Parathyroid adenoma (tissue), 2 donors: ENCODE measurements around the gene PAIP2.

Experiments
- H2AFZ ChIP-seq: fragments of 300-600 bp; sonication (generic); one replicate; pipeline ENCODE4 v1.7.0; 2017; ENCODE audit warnings: antibody characterized with exemption, mild to moderate bottlenecking
- H3K27ac ChIP-seq: fragments of 300-600 bp; sonication (generic); one replicate; pipeline ENCODE4 v1.7.0; 2017
- H3K27me3 ChIP-seq: fragments of 300-600 bp; sonication (generic); one replicate; pipeline ENCODE4 v1.7.0; 2017; ENCODE audit warnings: low read length; ENCODE audit not compliant: control insufficient read depth, insufficient read depth
- H3K36me3 ChIP-seq: fragments of 300-600 bp; sonication (generic); one replicate; pipeline ENCODE4 v1.7.0; 2017; ENCODE audit warnings: low read length; ENCODE audit not compliant: control insufficient read depth, insufficient read depth
- H3K4me1 ChIP-seq: fragments of 300-600 bp; sonication (generic); one replicate; pipeline ENCODE4 v1.7.0; 2017; ENCODE audit warnings: control low read depth
- H3K4me2 ChIP-seq: fragments of 300-600 bp; sonication (generic); one replicate; pipeline ENCODE4 v1.7.0; 2017; ENCODE audit warnings: low read length
- H3K4me3 ChIP-seq: fragments of 300-600 bp; sonication (generic); one replicate; pipeline ENCODE4 v1.7.0; 2017; ENCODE audit warnings: low read depth, low read length
- H3K79me2 ChIP-seq: fragments of 300-600 bp; sonication (generic); one replicate; pipeline ENCODE4 v1.7.0; 2017; ENCODE audit warnings: control low read depth
- H3K9ac ChIP-seq: fragments of 300-600 bp; sonication (generic); one replicate; pipeline ENCODE4 v1.7.0; 2017; ENCODE audit warnings: mild to moderate bottlenecking
- H3K9me3 ChIP-seq: fragments of 300-600 bp; sonication (generic); one replicate; pipeline ENCODE4 v1.7.0; 2017; ENCODE audit warnings: low read length; ENCODE audit not compliant: control insufficient read depth
- CTCF ChIP-seq: fragments of 300-600 bp; sonication (generic); IDR thresholded peaks from one replicate; pipeline ENCODE4 v1.7.0; 2017; ENCODE audit warnings: antibody characterized with exemption, mild to moderate bottlenecking
- donor health status: primary hyperparathyroidism.

Gene PAIP2

GRCh38 chr5:139394654-139395566 is 53.3 kb downstream of the PAIP2 start, which contains the start of gene PROB1:
PROB1 (minus strand) TSS chr5:139395104; CDS start chr5:139395081, 23 bp downstream.
- H3K9me3 ChIP-seq, result no peaks in the 10 kb centered on the region
- TF ChIP-seq CTCF, result no peak
- H3K27ac ChIP-seq, result peak within 1 kb of the TSS; percentile 36
- H3K79me2 ChIP-seq, result no peaks in the 10 kb centered on the region
- no peaks in the 10 kb centered on the region for H3K4me1 ChIP-seq
- H3K4me3 ChIP-seq, result peak within 1 kb of the TSS; percentile 47
- peak within 1 kb of the TSS; percentile 86 for H2AFZ ChIP-seq
- H3K4me2 ChIP-seq, result peak within 1 kb of the TSS; percentile 59
- H3K27me3 ChIP-seq, result no peaks in the 10 kb centered on the region
- no peak within 1 kb of the TSS for H3K9ac ChIP-seq
- H3K36me3 ChIP-seq, result no peaks in the 10 kb centered on the region

GRCh38 chr5:139395844-139396640 is 54.4 kb downstream of the PAIP2 start:
- Histone ChIP-seq H3K9me3 (no peaks in the 10 kb centered on the region), H3K4me1 (no peaks in the 10 kb centered on the region), H3K36me3 (no peaks in the 10 kb centered on the region), H3K27me3 (no peaks in the 10 kb centered on the region), H3K9ac (no peak overlapping the region), H3K27ac (no peak overlapping the region), H2AFZ (no peak overlapping the region), H3K4me2 (no peak overlapping the region), H3K4me3 (no peak overlapping the region), H3K79me2 (no peaks in the 10 kb centered on the region)
- no peak for TF ChIP-seq CTCF

- Histone ChIP-seq H3K27me3 (no peaks in the 10 kb centered on the region), H3K79me2 (no peaks in the 10 kb centered on the region), H3K36me3 (no peaks in the 10 kb centered on the region), H3K9me3 (no peaks in the 10 kb centered on the region), H3K27ac (no peak overlapping the region), H3K9ac (no peak overlapping the region), H3K4me2 (no peak overlapping the region), H3K4me1 (no peaks in the 10 kb centered on the region), H3K4me3 (no peak overlapping the region), H2AFZ (no peak overlapping the region)
- TF ChIP-seq CTCF, result no peak
Observed at GRCh38 chr5:139396691-139397090, 55.0 kb downstream of the PAIP2 start.

GRCh38 chr5:139397921-139398320 is 56.3 kb downstream of the PAIP2 start:
- Histone ChIP-seq H3K36me3 (no peaks in the 10 kb centered on the region), H3K27me3 (no peaks in the 10 kb centered on the region), H2AFZ (no peak overlapping the region), H3K79me2 (no peaks in the 10 kb centered on the region), H3K4me1 (peaks cover 3% of the 10 kb centered on the region), H3K9me3 (no peaks in the 10 kb centered on the region), H3K9ac (no peak overlapping the region), H3K4me3 (no peak overlapping the region), H3K27ac (no peak overlapping the region), H3K4me2 (no peak overlapping the region)
- no peak for TF ChIP-seq CTCF
